GM10266 (cell line): ENCODE measurements around the gene MBP.

ENCODE experiments used
- DNase-seq: peaks from one replicate; pipeline ENCODE4 v3.0.0; 2012; ENCODE audit errors: extremely low spot score
- CTCF ChIP-seq: IDR thresholded peaks from 2 replicates; pipeline ENCODE4 v1.5.1; 2012; ENCODE audit warnings: mild to moderate bottlenecking, low read depth; ENCODE audit not compliant: control insufficient read depth, insufficient read depth; ENCODE audit errors: missing control alignments

MBP gene

GRCh38 chr18:77054288-77054605 lies 78.3 kb downstream of the MBP start:
- DNase-seq, result no peak
- TF ChIP-seq CTCF, result no peak

GRCh38 chr18:77053616-77054287 lies 78.8 kb downstream of the MBP start:
- no peak for DNase-seq
- no peak for TF ChIP-seq CTCF

- no peak for DNase-seq
- TF ChIP-seq CTCF, result no peak
Observed at GRCh38 chr18:77052983-77053309, 79.6 kb downstream of the MBP start.

- TF ChIP-seq CTCF, result no peak
- no peak for DNase-seq
Observed at GRCh38 chr18:77052297-77052982, 80.1 kb downstream of the MBP start.

GRCh38 chr18:77051581-77052296 lies 80.8 kb downstream of the MBP start:
- no peak for TF ChIP-seq CTCF
- DNase-seq, result no peak

- no peak for DNase-seq
- TF ChIP-seq CTCF, result no peak
Observed at GRCh38 chr18:77049938-77050337, 82.6 kb downstream of the MBP start.

GRCh38 chr18:77047803-77048419 lies 84.7 kb downstream of the MBP start:
- no peak for TF ChIP-seq CTCF
- DNase-seq, result no peak
